DOHH2 (cell line): ENCODE measurements around the gene PCTP.

Experiments used
- EZH2phosphoT487 ChIP-seq: fragments of 200-600 bp; sonication (generic); IDR thresholded peaks from 2 replicates; pipeline ENCODE4 v1.6.1; 2017; ENCODE audit warnings: borderline replicate concordance, mild to moderate bottlenecking, antibody characterized with exemption, low read length, moderate library complexity, mixed read lengths
- TF ChIP-seq, protein P1 (sequence below): fragments of 200-600 bp; sonication (generic); IDR thresholded peaks from one replicate; pipeline ENCODE4 v1.5.1; 2014; ENCODE audit warnings: antibody characterized with exemption, mild to moderate bottlenecking, low read depth, low read length; ENCODE audit not compliant: poor library complexity, severe bottlenecking

DNA sequence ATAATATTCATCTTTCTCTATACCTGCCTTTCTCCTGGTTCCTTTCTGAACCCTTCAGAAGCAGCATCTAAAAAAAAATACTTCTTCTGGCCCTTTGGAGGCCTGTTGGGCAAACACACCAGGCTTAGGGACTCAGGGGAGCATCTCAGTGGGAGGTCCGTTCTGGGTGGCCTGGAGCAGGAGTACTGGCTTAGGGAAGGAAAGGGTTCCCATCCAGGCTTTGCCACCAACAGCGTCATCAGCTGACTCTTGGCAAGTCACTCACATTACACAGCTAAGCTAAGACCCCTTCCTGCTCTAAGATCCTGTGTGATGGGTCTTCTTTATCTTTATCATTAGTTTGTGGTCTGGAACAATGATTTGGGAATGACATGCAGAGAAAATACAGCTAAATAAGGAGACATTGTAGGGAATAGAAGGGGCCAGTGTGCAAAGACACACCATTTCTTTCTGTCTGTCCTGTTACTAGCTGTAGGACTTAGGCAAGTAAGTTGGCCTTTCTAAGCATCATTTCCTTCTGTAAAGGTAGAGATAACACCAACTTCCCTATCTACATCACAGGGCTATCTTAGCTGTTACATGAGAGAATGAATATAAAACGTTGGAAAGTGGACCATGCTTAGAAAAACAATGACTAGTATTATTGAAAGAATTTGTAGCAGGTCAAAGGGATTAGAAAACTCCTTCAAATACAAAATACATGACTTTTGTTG, 9.9 kb downstream of the PCTP start:
- TF ChIP-seq, protein P1, sequence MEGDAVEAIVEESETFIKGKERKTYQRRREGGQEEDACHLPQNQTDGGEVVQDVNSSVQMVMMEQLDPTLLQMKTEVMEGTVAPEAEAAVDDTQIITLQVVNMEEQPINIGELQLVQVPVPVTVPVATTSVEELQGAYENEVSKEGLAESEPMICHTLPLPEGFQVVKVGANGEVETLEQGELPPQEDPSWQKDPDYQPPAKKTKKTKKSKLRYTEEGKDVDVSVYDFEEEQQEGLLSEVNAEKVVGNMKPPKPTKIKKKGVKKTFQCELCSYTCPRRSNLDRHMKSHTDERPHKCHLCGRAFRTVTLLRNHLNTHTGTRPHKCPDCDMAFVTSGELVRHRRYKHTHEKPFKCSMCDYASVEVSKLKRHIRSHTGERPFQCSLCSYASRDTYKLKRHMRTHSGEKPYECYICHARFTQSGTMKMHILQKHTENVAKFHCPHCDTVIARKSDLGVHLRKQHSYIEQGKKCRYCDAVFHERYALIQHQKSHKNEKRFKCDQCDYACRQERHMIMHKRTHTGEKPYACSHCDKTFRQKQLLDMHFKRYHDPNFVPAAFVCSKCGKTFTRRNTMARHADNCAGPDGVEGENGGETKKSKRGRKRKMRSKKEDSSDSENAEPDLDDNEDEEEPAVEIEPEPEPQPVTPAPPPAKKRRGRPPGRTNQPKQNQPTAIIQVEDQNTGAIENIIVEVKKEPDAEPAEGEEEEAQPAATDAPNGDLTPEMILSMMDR = no peak
- TF ChIP-seq EZH2phosphoT487 = no peak
